ENCODE results near the gene GARIN5B.

GARIN5B gene

DNA sequence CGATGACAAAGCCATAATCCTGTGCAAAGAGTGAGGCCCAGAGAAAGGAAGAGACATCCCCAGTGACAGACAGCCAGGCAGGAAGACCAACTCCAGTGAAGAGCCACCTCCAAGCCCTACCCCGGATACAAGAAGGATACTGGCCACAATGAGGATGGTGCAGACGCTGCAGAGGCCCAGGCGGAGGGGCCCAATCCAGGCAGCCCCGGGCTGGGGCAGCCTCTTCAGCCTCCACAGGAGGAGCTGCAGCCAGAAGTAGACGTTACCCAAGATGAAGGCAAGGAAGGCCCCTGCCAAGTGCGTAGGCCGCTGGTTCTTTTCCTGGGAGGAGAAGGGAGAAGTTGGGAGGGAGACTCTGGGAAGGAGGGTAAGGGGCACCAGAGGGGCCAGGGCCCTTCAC lies 46.4 kb downstream of the GARIN5B start:
- H3K9me3 ChIP-seq (replicated peaks; ENCODE audit: insufficient read depth, low read length) = no peaks in the 10 kb centered on the region
- H4K20me1 ChIP-seq (ENCODE audit: insufficient read depth, low read length) = no peaks in the 10 kb centered on the region
- H3K9me2 ChIP-seq (replicated peaks; ENCODE audit: insufficient read depth, low read length) = no peaks in the 10 kb centered on the region
- no peak overlapping the region for H3K4me3 ChIP-seq (ENCODE audit: low read length)
- H3K9ac ChIP-seq (ENCODE audit: low read length) = no peak overlapping the region
- H3F3A ChIP-seq (ENCODE audit: insufficient read depth, low read length) = no peaks in the 10 kb centered on the region
- DNase-seq = no peak
- no peaks in the 10 kb centered on the region for H3K4me1 ChIP-seq (ENCODE audit: low read length)
- no peaks in the 10 kb centered on the region for H3K27me3 ChIP-seq (replicated peaks; ENCODE audit: insufficient read depth, low read length)
- no peaks in the 10 kb centered on the region for H3K36me3 ChIP-seq (replicated peaks; ENCODE audit: insufficient read depth, low read length)
- no peaks in the 10 kb centered on the region for H3K79me2 ChIP-seq (ENCODE audit: low read length)
- no peak overlapping the region for H3K27ac ChIP-seq (ENCODE audit: low read length)
- H3K4me2 ChIP-seq (ENCODE audit: low read depth, low read length) = no peak overlapping the region
- H2AFZ ChIP-seq (ENCODE audit: low read length) = no peak overlapping the region
- TF ChIP-seq EZH2phosphoT487 (IDR thresholded peaks at IDR 0.05; ENCODE audit: low read length) (no peak), EZH2 (optimal IDR thresholded peaks at IDR 0.05; ENCODE audit: low read depth, low read length) (no peak)
- TF ChIP-seq, protein P1, sequence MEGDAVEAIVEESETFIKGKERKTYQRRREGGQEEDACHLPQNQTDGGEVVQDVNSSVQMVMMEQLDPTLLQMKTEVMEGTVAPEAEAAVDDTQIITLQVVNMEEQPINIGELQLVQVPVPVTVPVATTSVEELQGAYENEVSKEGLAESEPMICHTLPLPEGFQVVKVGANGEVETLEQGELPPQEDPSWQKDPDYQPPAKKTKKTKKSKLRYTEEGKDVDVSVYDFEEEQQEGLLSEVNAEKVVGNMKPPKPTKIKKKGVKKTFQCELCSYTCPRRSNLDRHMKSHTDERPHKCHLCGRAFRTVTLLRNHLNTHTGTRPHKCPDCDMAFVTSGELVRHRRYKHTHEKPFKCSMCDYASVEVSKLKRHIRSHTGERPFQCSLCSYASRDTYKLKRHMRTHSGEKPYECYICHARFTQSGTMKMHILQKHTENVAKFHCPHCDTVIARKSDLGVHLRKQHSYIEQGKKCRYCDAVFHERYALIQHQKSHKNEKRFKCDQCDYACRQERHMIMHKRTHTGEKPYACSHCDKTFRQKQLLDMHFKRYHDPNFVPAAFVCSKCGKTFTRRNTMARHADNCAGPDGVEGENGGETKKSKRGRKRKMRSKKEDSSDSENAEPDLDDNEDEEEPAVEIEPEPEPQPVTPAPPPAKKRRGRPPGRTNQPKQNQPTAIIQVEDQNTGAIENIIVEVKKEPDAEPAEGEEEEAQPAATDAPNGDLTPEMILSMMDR (IDR thresholded peaks at IDR 0.05; ENCODE audit: low read length) = no peak

- Histone ChIP-seq H3K4me2 (ENCODE audit: low read depth, low read length) (no peak overlapping the region), H3K9ac (ENCODE audit: low read length) (no peak overlapping the region), H3K4me1 (ENCODE audit: low read length) (no peaks in the 10 kb centered on the region), H3F3A (ENCODE audit: insufficient read depth, low read length) (no peaks in the 10 kb centered on the region), H3K4me3 (ENCODE audit: low read length) (no peak overlapping the region), H4K20me1 (ENCODE audit: insufficient read depth, low read length) (no peaks in the 10 kb centered on the region), H3K27ac (ENCODE audit: low read length) (no peak overlapping the region), H2AFZ (ENCODE audit: low read length) (no peak overlapping the region), H3K36me3 (replicated peaks; ENCODE audit: insufficient read depth, low read length) (no peaks in the 10 kb centered on the region), H3K9me2 (replicated peaks; ENCODE audit: insufficient read depth, low read length) (no peaks in the 10 kb centered on the region), H3K9me3 (replicated peaks; ENCODE audit: insufficient read depth, low read length) (no peaks in the 10 kb centered on the region), H3K27me3 (replicated peaks; ENCODE audit: insufficient read depth, low read length) (no peaks in the 10 kb centered on the region), H3K79me2 (ENCODE audit: low read length) (no peaks in the 10 kb centered on the region)
- TF ChIP-seq EZH2phosphoT487 (IDR thresholded peaks at IDR 0.05; ENCODE audit: low read length) (no peak), EZH2 (optimal IDR thresholded peaks at IDR 0.05; ENCODE audit: low read depth, low read length) (no peak)
- TF ChIP-seq, protein P1 (IDR thresholded peaks at IDR 0.05; ENCODE audit: low read length) = no peak
- no peak for DNase-seq
Measured at GRCh38 chr19:55315956-55316525, 47.0 kb downstream of the GARIN5B start.

- H3K36me3 ChIP-seq (replicated peaks; ENCODE audit: insufficient read depth, low read length) = no peaks in the 10 kb centered on the region
- DNase-seq = no peak
- no peaks in the 10 kb centered on the region for H3F3A ChIP-seq (ENCODE audit: insufficient read depth, low read length)
- no peaks in the 10 kb centered on the region for H3K27me3 ChIP-seq (replicated peaks; ENCODE audit: insufficient read depth, low read length)
- H3K9me2 ChIP-seq (replicated peaks; ENCODE audit: insufficient read depth, low read length) = no peaks in the 10 kb centered on the region
- H3K9me3 ChIP-seq (replicated peaks; ENCODE audit: insufficient read depth, low read length) = no peaks in the 10 kb centered on the region
- H3K79me2 ChIP-seq (ENCODE audit: low read length) = no peaks in the 10 kb centered on the region
- no peak overlapping the region for H3K4me3 ChIP-seq (ENCODE audit: low read length)
- no peak overlapping the region for H3K9ac ChIP-seq (ENCODE audit: low read length)
- TF ChIP-seq, protein P1 (IDR thresholded peaks at IDR 0.05; ENCODE audit: low read length) = no peak
- no peak for TF ChIP-seq EZH2phosphoT487 (IDR thresholded peaks at IDR 0.05; ENCODE audit: low read length)
- no peak for TF ChIP-seq EZH2 (optimal IDR thresholded peaks at IDR 0.05; ENCODE audit: low read depth, low read length)
- H3K27ac ChIP-seq (ENCODE audit: low read length) = no peak overlapping the region
- H3K4me2 ChIP-seq (ENCODE audit: low read depth, low read length) = no peak overlapping the region
- no peaks in the 10 kb centered on the region for H3K4me1 ChIP-seq (ENCODE audit: low read length)
- no peaks in the 10 kb centered on the region for H4K20me1 ChIP-seq (ENCODE audit: insufficient read depth, low read length)
- H2AFZ ChIP-seq (ENCODE audit: low read length) = no peak overlapping the region
Measured at GRCh38 chr19:55314396-55314795, 48.7 kb downstream of the GARIN5B start.
